HEK293 (cell line): ENCODE measurements around the gene EI24.
"Not testable (repeated sequence)": the region's sequence is repeated elsewhere in the genome, so short reads cannot be mapped to it uniquely, and the experiment has no call there.

Source experiments
- CTCF ChIA-PET: fragments of 350-600 bp; formaldehyde crosslinking; extraction: SDS; loops from one replicate; lab custom pipeline; 2021; ENCODE audit warnings: antibody characterized with exemption; lab: Yijun Ruan, JAX
- POLR2A ChIA-PET: fragments of 300-600 bp; formaldehyde crosslinking; extraction: SDS; loops from one replicate; lab custom pipeline; 2020; ENCODE audit warnings: antibody characterized with exemption, inconsistent platforms; lab: Yijun Ruan, JAX
- H3K27ac ChIP-seq: fragments of 200-500 bp; sonication (Bioruptor generic); 2 replicates; pipeline ENCODE4 v1.5.1; 2014; ENCODE audit warnings: low read depth, low read length, control low read depth, inconsistent platforms; ENCODE audit errors: extremely low read depth
- H3K36me3 ChIP-seq, 2 experiments: fragments of 200-500 bp in 1 of 2; sonication (Bioruptor generic) in 1 of 2; 1 replicate in 1 of 2; 2 replicates in 1 of 2; pipeline ENCODE4 v1.5.1; 2014 to 2017; ENCODE audit warnings: inconsistent platforms in 2 of 2, low read length in 2 of 2; ENCODE audit not compliant: control insufficient read depth in 2 of 2, insufficient read depth in 1 of 2
- H3K4me1 ChIP-seq: fragments of 200-500 bp; sonication (Bioruptor generic); 2 replicates; pipeline ENCODE4 v1.5.1; 2014; ENCODE audit warnings: mild to moderate bottlenecking, low read length, inconsistent platforms; ENCODE audit not compliant: control insufficient read depth, insufficient read depth
- H3K4me3 ChIP-seq: 2 replicates; pipeline ENCODE4 v1.5.1; 2011; ENCODE audit warnings: low read depth, mild to moderate bottlenecking, control low read depth, low read length, moderate library complexity
- H3K9me3 ChIP-seq: fragments of 200-500 bp; sonication (Bioruptor generic); 2 replicates; pipeline ENCODE4 v1.5.1; 2014; ENCODE audit warnings: low read depth, low read length, inconsistent platforms; ENCODE audit not compliant: control insufficient read depth, insufficient read depth
- BCL6B ChIP-seq: fragments of 450-650 bp; formaldehyde crosslinking; IDR thresholded peaks from 2 replicates; pipeline ENCODE4 v1.5.1; 2017; ENCODE audit warnings: missing biosample characterization, missing genetic modification characterization
- GLIS2 ChIP-seq: fragments of 450-650 bp; formaldehyde crosslinking; IDR thresholded peaks from 2 replicates; pipeline ENCODE4 v1.5.1; 2016; ENCODE audit warnings: missing biosample characterization, missing genetic modification characterization
- ZBTB44 ChIP-seq: fragments of 450-650 bp; IDR thresholded peaks from 2 replicates; pipeline ENCODE4 v1.5.1; 2018; ENCODE audit warnings: missing biosample characterization, mild to moderate bottlenecking, missing genetic modification characterization
- ZFP3 ChIP-seq: fragments of 450-650 bp; formaldehyde crosslinking; IDR thresholded peaks from 2 replicates; pipeline ENCODE4 v1.5.1; 2016; ENCODE audit warnings: low read depth, missing biosample characterization, missing genetic modification characterization
- ZNF10 ChIP-seq: fragments of 450-650 bp; formaldehyde crosslinking; IDR thresholded peaks from 2 replicates; pipeline ENCODE4 v1.5.1; 2017; ENCODE audit warnings: missing biosample characterization, missing genetic modification characterization
- ZNF138 ChIP-seq: fragments of 450-650 bp; formaldehyde crosslinking; IDR thresholded peaks from 2 replicates; pipeline ENCODE4 v1.5.1; 2016; ENCODE audit warnings: missing biosample characterization, missing genetic modification characterization, borderline replicate concordance
- ZNF184 ChIP-seq: fragments of 450-650 bp; IDR thresholded peaks from 2 replicates; pipeline ENCODE4 v1.5.1; 2018; ENCODE audit warnings: missing biosample characterization, mild to moderate bottlenecking, missing genetic modification characterization
- ZNF350 ChIP-seq: fragments of 450-650 bp; formaldehyde crosslinking; IDR thresholded peaks from 2 replicates; pipeline ENCODE4 v1.5.0; 2017; ENCODE audit warnings: missing biosample characterization, mild to moderate bottlenecking, missing genetic modification characterization
- ZNF423 ChIP-seq: fragments of 450-650 bp; formaldehyde crosslinking; IDR thresholded peaks from 2 replicates; pipeline ENCODE4 v1.5.1; 2016; ENCODE audit warnings: missing biosample characterization, missing genetic modification characterization
- ZNF473 ChIP-seq: fragments of 450-650 bp; formaldehyde crosslinking; IDR thresholded peaks from 2 replicates; pipeline ENCODE4 v1.5.1; 2017; ENCODE audit warnings: missing biosample characterization, missing genetic modification characterization
- ZNF514 ChIP-seq: fragments of 450-650 bp; formaldehyde crosslinking; IDR thresholded peaks from 2 replicates; pipeline ENCODE4 v1.5.1; 2016; ENCODE audit warnings: missing biosample characterization, missing genetic modification characterization
- ZNF549 ChIP-seq: fragments of 450-650 bp; IDR thresholded peaks from 2 replicates; pipeline ENCODE4 v1.5.1; 2018; ENCODE audit warnings: missing biosample characterization, missing genetic modification characterization, mild to moderate bottlenecking, inconsistent platforms, moderate library complexity
- ZNF629 ChIP-seq: fragments of 450-650 bp; formaldehyde crosslinking; IDR thresholded peaks from 2 replicates; pipeline ENCODE4 v1.5.1; 2017; ENCODE audit warnings: missing biosample characterization, missing genetic modification characterization
- ZNF677 ChIP-seq: fragments of 450-650 bp; IDR thresholded peaks from 2 replicates; pipeline ENCODE4 v1.5.0; 2018; ENCODE audit warnings: missing biosample characterization, mild to moderate bottlenecking, missing genetic modification characterization, moderate library complexity
- ZNF747 ChIP-seq: fragments of 450-650 bp; formaldehyde crosslinking; IDR thresholded peaks from 2 replicates; pipeline ENCODE4 v1.5.1; 2016; ENCODE audit warnings: missing biosample characterization, missing genetic modification characterization
- ZNF830 ChIP-seq: fragments of 450-650 bp; IDR thresholded peaks from 2 replicates; pipeline ENCODE4 v1.5.0; 2018; ENCODE audit warnings: missing biosample characterization, missing genetic modification characterization, low read depth, mild to moderate bottlenecking, moderate library complexity
- ZNF843 ChIP-seq: fragments of 450-650 bp; formaldehyde crosslinking; IDR thresholded peaks from 2 replicates; pipeline ENCODE4 v1.5.1; 2016; ENCODE audit warnings: missing biosample characterization, missing genetic modification characterization
- ZSCAN16 ChIP-seq: fragments of 450-650 bp; formaldehyde crosslinking; IDR thresholded peaks from 2 replicates; pipeline ENCODE4 v1.5.1; 2016; ENCODE audit warnings: missing biosample characterization, missing genetic modification characterization

EI24 gene

DNA sequence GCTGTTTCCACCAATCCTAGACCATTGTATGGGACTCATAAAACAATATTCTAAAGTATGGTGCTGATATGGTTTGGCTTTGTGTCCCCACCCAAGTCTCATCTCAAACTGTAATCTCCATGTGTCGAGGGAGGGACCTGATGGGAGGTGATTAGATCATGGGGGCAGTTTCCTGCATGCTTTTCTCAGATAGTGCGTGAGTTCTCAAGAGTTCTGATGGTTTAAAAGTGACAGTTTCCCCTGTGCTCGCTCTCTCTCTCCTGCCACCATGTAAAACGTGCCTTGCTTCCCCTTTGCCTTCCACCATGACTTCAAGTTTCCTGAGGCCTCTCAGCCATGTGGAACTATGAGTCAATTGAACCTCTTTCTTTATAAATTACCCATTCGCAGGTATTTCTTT lies 44.0 kb upstream of the EI24 start:
- Histone ChIP-seq H3K36me3 (no peaks in the 10 kb centered on the region), H3K4me3 (no peak overlapping the region), H3K4me1 (no peaks in the 10 kb centered on the region), H3K27ac (no peak overlapping the region), H3K9me3 (no peaks in the 10 kb centered on the region)
- TF ChIP-seq ZNF10 (tag by site-specific recombination) (no peak), ZNF830 (tag by site-specific recombination) (no peak), ZNF747 (tag by site-specific recombination) (no peak), ZNF350 (tag by site-specific recombination) (no peak), ZNF138 (tag by site-specific recombination) (no peak)
- ChIA-PET POLR2A (no interaction called here), CTCF (no interaction called here)

DNA sequence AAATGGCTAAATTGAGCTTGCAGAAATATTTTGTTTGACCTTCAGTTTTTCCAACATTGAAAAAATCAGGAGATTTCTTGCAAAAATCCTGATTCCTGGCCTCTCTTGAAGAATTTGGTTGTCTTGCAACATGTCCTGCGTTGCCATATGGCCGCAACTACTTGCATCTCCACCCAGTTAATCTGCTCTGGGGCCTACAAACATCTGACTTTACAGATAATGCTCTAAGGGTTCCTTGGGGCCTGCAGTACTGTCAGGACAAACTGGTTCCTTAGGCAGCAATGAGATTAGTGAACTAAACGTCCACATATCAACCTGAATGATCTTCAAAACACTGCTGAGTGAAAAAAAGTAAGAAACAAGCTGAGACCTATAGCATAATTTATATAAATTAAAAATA lies 36.6 kb upstream of the EI24 start:
- ChIA-PET CTCF (no interaction called here), POLR2A (no interaction called here)
- Histone ChIP-seq H3K36me3 (no peaks in the 10 kb centered on the region), H3K9me3 (no peaks in the 10 kb centered on the region), H3K4me1 (no peaks in the 10 kb centered on the region)
- no peak for TF ChIP-seq ZNF677 (tag by site-specific recombination)
- TF ChIP-seq ZNF549: no peak
- TF ChIP-seq ZNF843: no peak
- no peak for TF ChIP-seq ZSCAN16
- no peak for TF ChIP-seq ZNF423 (tag by site-specific recombination)
- TF ChIP-seq, all 188 proteins: peak for 0
- no peak overlapping the region for H3K4me3 ChIP-seq
- no peak overlapping the region for H3K27ac ChIP-seq

GRCh38 chr11:125535585-125535984 lies 33.7 kb upstream of the EI24 start:
- Histone ChIP-seq H3K4me3 (no peak overlapping the region), H3K27ac (no peak overlapping the region)
- ChIA-PET POLR2A (no interaction called here), CTCF (no interaction called here)
- TF ChIP-seq ZFP3 (tag by site-specific recombination) (no peak), ZBTB44 (tag by site-specific recombination) (no peak), BCL6B (no peak), ZNF473 (no peak), GLIS2 (tag by site-specific recombination) (no peak), ZNF184 (tag by site-specific recombination) (no peak), ZNF629 (tag by site-specific recombination) (no peak), ZNF514 (tag by site-specific recombination) (no peak)
- TF ChIP-seq, all 188 proteins: peak for 0
- H3K36me3 ChIP-seq: no peaks in the 10 kb centered on the region
- H3K9me3 ChIP-seq: no peaks in the 10 kb centered on the region
- H3K4me1 ChIP-seq: no peaks in the 10 kb centered on the region

DNA sequence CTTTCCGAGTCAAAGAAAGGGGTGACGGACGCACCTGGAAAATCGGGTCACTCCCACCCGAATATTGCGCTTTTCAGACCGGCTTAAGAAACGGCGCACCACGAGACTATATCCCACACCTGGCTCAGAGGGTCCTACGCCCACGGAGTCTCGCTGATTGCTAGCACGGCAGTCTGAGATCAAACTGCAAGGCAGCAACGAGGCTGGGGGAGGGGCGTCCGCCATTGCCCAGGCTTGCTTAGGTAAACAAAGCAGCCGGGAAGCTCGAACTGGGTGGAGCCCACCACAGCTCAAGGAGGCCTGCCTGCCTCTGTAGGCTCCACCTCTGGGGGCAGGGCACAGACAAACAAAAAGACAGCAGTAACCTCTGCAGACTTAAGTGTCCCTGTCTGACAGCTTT lies 32.4 kb upstream of the EI24 start:
- H3K27ac ChIP-seq, H3K4me3 ChIP-seq, H3K9me3 ChIP-seq, H3K4me1 ChIP-seq, H3K36me3 ChIP-seq, CTCF ChIA-PET, POLR2A ChIA-PET: not testable (repeated sequence)
